HL-60 (cell line): ENCODE measurements around the gene GDAP2.

Experiments used
- DNase-seq, 2 experiments: peaks; one replicate each; pipeline ENCODE4 v3.0.0-alpha.2; 2010 to 2020; ENCODE audit warnings: low read depth in 1 of 2, low spot score in 1 of 2
- H3K27ac ChIP-seq: fragments of 250-450 bp; sonication (Bioruptor Pico); replicated peaks from 2 replicates; pipeline ENCODE4 v1.5.1; 2020; ENCODE audit warnings: mild to moderate bottlenecking, moderate library complexity
- H3K27me3 ChIP-seq: fragments of 250-450 bp; sonication (Bioruptor Pico); 2 replicates; pipeline ENCODE4 v1.5.1; 2021; ENCODE audit warnings: mild to moderate bottlenecking, moderate library complexity; ENCODE audit not compliant: insufficient read depth, poor library complexity, severe bottlenecking
- H3K4me3 ChIP-seq: replicated peaks from 2 replicates; pipeline ENCODE4 v1.5.1; 2011; ENCODE audit warnings: mild to moderate bottlenecking, control low read depth, low read length; ENCODE audit not compliant: insufficient read depth
- GABPA ChIP-seq: IDR thresholded peaks from 2 replicates; pipeline ENCODE4 v1.6.1; 2012; ENCODE audit warnings: low read depth
- POLR2AphosphoS5 ChIP-seq: IDR thresholded peaks from 2 replicates; pipeline ENCODE4 v1.6.1; 2012; ENCODE audit warnings: low read depth
- SPI1 ChIP-seq: IDR thresholded peaks from 2 replicates; pipeline ENCODE4 v1.6.1; 2012; ENCODE audit warnings: low read depth, mild to moderate bottlenecking, borderline replicate concordance
- TF ChIP-seq, protein P1 (sequence below): IDR thresholded peaks from one replicate; pipeline ENCODE4 v1.5.1; 2011; ENCODE audit warnings: low read length, control low read depth, inconsistent platforms; ENCODE audit not compliant: insufficient read depth
- TF ChIP-seq, protein P2 (sequence below): IDR thresholded peaks from 2 replicates; pipeline ENCODE4 v1.6.1; 2012; ENCODE audit warnings: low read depth; ENCODE audit not compliant: insufficient replicate concordance

Gene GDAP2

DNA sequence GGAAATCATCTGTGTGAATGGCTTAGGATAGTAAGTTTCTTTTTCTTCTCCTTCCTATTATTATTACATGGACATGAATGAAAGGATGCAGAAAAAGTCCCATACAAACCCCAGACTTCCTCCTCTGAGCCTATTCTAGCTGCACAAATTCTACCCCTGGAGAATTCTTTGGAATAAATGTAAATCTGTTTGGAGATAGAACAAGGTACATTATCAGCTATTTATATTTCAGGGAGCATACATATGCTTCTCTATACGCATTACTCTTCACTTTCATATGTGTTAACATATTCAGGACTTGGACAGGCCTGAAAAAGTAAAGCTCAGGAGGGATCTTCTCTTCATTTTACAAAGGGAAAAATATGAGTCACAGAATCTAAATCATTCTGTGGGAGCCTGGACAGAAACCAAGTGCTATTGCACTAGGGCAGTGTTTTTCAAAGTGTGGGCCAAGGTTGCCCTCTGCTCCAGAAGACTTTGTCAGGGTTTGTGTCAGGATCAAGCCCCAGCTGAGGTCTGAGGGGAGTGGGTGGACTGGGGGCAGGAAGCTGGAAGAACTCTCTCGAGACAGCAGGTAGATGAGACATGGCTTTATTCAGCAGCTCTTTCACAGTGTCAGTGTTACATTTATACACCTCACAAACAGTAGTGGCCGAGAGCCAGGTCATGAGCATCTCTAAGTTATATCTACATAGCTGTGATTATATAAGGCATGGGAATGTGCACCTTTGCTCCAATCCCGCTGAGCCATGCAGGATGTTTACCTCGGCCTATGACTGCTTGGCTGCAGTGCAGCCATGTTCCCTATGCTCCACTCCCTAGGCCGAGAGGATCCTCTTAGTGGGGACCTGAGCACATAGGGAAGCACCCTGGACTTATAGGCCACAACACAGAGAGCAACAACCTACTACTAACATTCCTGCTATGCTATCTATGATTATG is 114.3 kb downstream of the GDAP2 start:
- H3K27me3 ChIP-seq = no peaks in the 10 kb centered on the region
- no peak overlapping the region for H3K27ac ChIP-seq
- DNase-seq = no peak
- no peak overlapping the region for H3K4me3 ChIP-seq
- TF ChIP-seq SPI1 = no peak
- TF ChIP-seq, protein P1, sequence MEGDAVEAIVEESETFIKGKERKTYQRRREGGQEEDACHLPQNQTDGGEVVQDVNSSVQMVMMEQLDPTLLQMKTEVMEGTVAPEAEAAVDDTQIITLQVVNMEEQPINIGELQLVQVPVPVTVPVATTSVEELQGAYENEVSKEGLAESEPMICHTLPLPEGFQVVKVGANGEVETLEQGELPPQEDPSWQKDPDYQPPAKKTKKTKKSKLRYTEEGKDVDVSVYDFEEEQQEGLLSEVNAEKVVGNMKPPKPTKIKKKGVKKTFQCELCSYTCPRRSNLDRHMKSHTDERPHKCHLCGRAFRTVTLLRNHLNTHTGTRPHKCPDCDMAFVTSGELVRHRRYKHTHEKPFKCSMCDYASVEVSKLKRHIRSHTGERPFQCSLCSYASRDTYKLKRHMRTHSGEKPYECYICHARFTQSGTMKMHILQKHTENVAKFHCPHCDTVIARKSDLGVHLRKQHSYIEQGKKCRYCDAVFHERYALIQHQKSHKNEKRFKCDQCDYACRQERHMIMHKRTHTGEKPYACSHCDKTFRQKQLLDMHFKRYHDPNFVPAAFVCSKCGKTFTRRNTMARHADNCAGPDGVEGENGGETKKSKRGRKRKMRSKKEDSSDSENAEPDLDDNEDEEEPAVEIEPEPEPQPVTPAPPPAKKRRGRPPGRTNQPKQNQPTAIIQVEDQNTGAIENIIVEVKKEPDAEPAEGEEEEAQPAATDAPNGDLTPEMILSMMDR = no peak
- TF ChIP-seq, protein P2, sequence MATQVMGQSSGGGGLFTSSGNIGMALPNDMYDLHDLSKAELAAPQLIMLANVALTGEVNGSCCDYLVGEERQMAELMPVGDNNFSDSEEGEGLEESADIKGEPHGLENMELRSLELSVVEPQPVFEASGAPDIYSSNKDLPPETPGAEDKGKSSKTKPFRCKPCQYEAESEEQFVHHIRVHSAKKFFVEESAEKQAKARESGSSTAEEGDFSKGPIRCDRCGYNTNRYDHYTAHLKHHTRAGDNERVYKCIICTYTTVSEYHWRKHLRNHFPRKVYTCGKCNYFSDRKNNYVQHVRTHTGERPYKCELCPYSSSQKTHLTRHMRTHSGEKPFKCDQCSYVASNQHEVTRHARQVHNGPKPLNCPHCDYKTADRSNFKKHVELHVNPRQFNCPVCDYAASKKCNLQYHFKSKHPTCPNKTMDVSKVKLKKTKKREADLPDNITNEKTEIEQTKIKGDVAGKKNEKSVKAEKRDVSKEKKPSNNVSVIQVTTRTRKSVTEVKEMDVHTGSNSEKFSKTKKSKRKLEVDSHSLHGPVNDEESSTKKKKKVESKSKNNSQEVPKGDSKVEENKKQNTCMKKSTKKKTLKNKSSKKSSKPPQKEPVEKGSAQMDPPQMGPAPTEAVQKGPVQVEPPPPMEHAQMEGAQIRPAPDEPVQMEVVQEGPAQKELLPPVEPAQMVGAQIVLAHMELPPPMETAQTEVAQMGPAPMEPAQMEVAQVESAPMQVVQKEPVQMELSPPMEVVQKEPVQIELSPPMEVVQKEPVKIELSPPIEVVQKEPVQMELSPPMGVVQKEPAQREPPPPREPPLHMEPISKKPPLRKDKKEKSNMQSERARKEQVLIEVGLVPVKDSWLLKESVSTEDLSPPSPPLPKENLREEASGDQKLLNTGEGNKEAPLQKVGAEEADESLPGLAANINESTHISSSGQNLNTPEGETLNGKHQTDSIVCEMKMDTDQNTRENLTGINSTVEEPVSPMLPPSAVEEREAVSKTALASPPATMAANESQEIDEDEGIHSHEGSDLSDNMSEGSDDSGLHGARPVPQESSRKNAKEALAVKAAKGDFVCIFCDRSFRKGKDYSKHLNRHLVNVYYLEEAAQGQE = no peak
- no peak for TF ChIP-seq GABPA
- no peak for TF ChIP-seq POLR2AphosphoS5
